Measurements from ENCODE around the gene THRB.

Gene THRB

GRCh38 chr3:24506966-24507775, 12.5 kb upstream of the THRB start:
- H3K27me3 ChIP-seq (ENCODE audit: insufficient read depth, low read length), result no peaks in the 10 kb centered on the region
- no peaks in the 10 kb centered on the region for H3K9me3 ChIP-seq (ENCODE audit: low read length)
- H3K4me1 ChIP-seq (ENCODE audit: insufficient read depth, low read length), result no peaks in the 10 kb centered on the region
- H2AFZ ChIP-seq (ENCODE audit: low read depth, low read length), result no peak overlapping the region
- no peak overlapping the region for H3K4me3 ChIP-seq (ENCODE audit: low read length)
- no peaks in the 10 kb centered on the region for H3K36me3 ChIP-seq (ENCODE audit: insufficient read depth, low read length)

GRCh38 chr3:24505691-24506550, 11.3 kb upstream of the THRB start:
- Histone ChIP-seq H3K9me3 (ENCODE audit: low read length) (no peaks in the 10 kb centered on the region), H3K27me3 (ENCODE audit: insufficient read depth, low read length) (no peaks in the 10 kb centered on the region), H3K4me1 (ENCODE audit: insufficient read depth, low read length) (no peaks in the 10 kb centered on the region), H2AFZ (ENCODE audit: low read depth, low read length) (no peak overlapping the region), H3K4me3 (ENCODE audit: low read length) (no peak overlapping the region), H3K36me3 (ENCODE audit: insufficient read depth, low read length) (no peaks in the 10 kb centered on the region)

- H3K9me3 ChIP-seq (ENCODE audit: low read length), result no peaks in the 10 kb centered on the region
- H3K27me3 ChIP-seq (ENCODE audit: insufficient read depth, low read length), result no peaks in the 10 kb centered on the region
- no peaks in the 10 kb centered on the region for H3K4me1 ChIP-seq (ENCODE audit: insufficient read depth, low read length)
- H2AFZ ChIP-seq (ENCODE audit: low read depth, low read length), result no peak overlapping the region
- no peak overlapping the region for H3K4me3 ChIP-seq (ENCODE audit: low read length)
- no peaks in the 10 kb centered on the region for H3K36me3 ChIP-seq (ENCODE audit: insufficient read depth, low read length)
Measured at GRCh38 chr3:24504772-24505171, 10.1 kb upstream of the THRB start.

- Histone ChIP-seq H3K4me1 (ENCODE audit: insufficient read depth, low read length) (no peaks in the 10 kb centered on the region), H3K36me3 (ENCODE audit: insufficient read depth, low read length) (no peaks in the 10 kb centered on the region), H2AFZ (ENCODE audit: low read depth, low read length) (no peak overlapping the region), H3K9me3 (ENCODE audit: low read length) (no peaks in the 10 kb centered on the region), H3K27me3 (ENCODE audit: insufficient read depth, low read length) (no peaks in the 10 kb centered on the region), H3K4me3 (ENCODE audit: low read length) (no peak overlapping the region)
Measured at GRCh38 chr3:24503616-24504113, 9.0 kb upstream of the THRB start.

- Histone ChIP-seq H3K27me3 (ENCODE audit: insufficient read depth, low read length) (peaks cover 3% of the 10 kb centered on the region), H3K4me3 (ENCODE audit: low read length) (no peak overlapping the region), H3K9me3 (ENCODE audit: low read length) (no peaks in the 10 kb centered on the region), H3K4me1 (ENCODE audit: insufficient read depth, low read length) (peaks cover 3% of the 10 kb centered on the region), H3K36me3 (ENCODE audit: insufficient read depth, low read length) (no peaks in the 10 kb centered on the region), H2AFZ (ENCODE audit: low read depth, low read length) (no peak overlapping the region)
Measured at GRCh38 chr3:24502690-24503089, 8.0 kb upstream of the THRB start.

GRCh38 chr3:24500806-24501205, 6.2 kb upstream of the THRB start:
- H2AFZ ChIP-seq (ENCODE audit: low read depth, low read length), result no peak overlapping the region
- no peak overlapping the region for H3K4me3 ChIP-seq (ENCODE audit: low read length)
- peaks cover 3% of the 10 kb centered on the region for H3K4me1 ChIP-seq (ENCODE audit: insufficient read depth, low read length)
- H3K36me3 ChIP-seq (ENCODE audit: insufficient read depth, low read length), result no peaks in the 10 kb centered on the region
- H3K27me3 ChIP-seq (ENCODE audit: insufficient read depth, low read length), result peaks cover 13% of the 10 kb centered on the region
- H3K9me3 ChIP-seq (ENCODE audit: low read length), result no peaks in the 10 kb centered on the region

GRCh38 chr3:24499991-24500390, 5.3 kb upstream of the THRB start:
- no peak overlapping the region for H3K4me3 ChIP-seq (ENCODE audit: low read length)
- peaks cover 3% of the 10 kb centered on the region for H3K4me1 ChIP-seq (ENCODE audit: insufficient read depth, low read length)
- H3K27me3 ChIP-seq (ENCODE audit: insufficient read depth, low read length), result peaks cover 20% of the 10 kb centered on the region
- no peak overlapping the region for H2AFZ ChIP-seq (ENCODE audit: low read depth, low read length)
- no peaks in the 10 kb centered on the region for H3K36me3 ChIP-seq (ENCODE audit: insufficient read depth, low read length)
- H3K9me3 ChIP-seq (ENCODE audit: low read length), result no peaks in the 10 kb centered on the region

- Histone ChIP-seq H3K27me3 (ENCODE audit: insufficient read depth, low read length) (peaks cover 30% of the 10 kb centered on the region), H3K4me3 (ENCODE audit: low read length) (no peak overlapping the region), H2AFZ (ENCODE audit: low read depth, low read length) (no peak overlapping the region), H3K9me3 (ENCODE audit: low read length) (no peaks in the 10 kb centered on the region), H3K4me1 (ENCODE audit: insufficient read depth, low read length) (peaks cover 10% of the 10 kb centered on the region), H3K36me3 (ENCODE audit: insufficient read depth, low read length) (no peaks in the 10 kb centered on the region)
Measured at GRCh38 chr3:24498796-24499195, 4.1 kb upstream of the THRB start.

- Histone ChIP-seq H3K9me3 (ENCODE audit: low read length) (no peaks in the 10 kb centered on the region), H3K4me3 (ENCODE audit: low read length) (no peak overlapping the region), H3K27me3 (ENCODE audit: insufficient read depth, low read length) (peaks cover 33% of the 10 kb centered on the region), H2AFZ (ENCODE audit: low read depth, low read length) (no peak overlapping the region), H3K4me1 (ENCODE audit: insufficient read depth, low read length) (peaks cover 11% of the 10 kb centered on the region), H3K36me3 (ENCODE audit: insufficient read depth, low read length) (no peaks in the 10 kb centered on the region)
Measured at GRCh38 chr3:24498391-24498790, 3.7 kb upstream of the THRB start.

- Histone ChIP-seq H3K27me3 (ENCODE audit: insufficient read depth, low read length) (peaks cover 37% of the 10 kb centered on the region), H3K36me3 (ENCODE audit: insufficient read depth, low read length) (no peaks in the 10 kb centered on the region), H3K9me3 (ENCODE audit: low read length) (no peaks in the 10 kb centered on the region), H3K4me3 (ENCODE audit: low read length) (no peak overlapping the region), H2AFZ (ENCODE audit: low read depth, low read length) (no peak overlapping the region), H3K4me1 (ENCODE audit: insufficient read depth, low read length) (peaks cover 11% of the 10 kb centered on the region)
Measured at GRCh38 chr3:24497942-24498341, 3.3 kb upstream of the THRB start.

- Histone ChIP-seq H2AFZ (ENCODE audit: low read depth, low read length) (no peak overlapping the region), H3K4me3 (ENCODE audit: low read length) (no peak overlapping the region), H3K36me3 (ENCODE audit: insufficient read depth, low read length) (no peaks in the 10 kb centered on the region), H3K27me3 (ENCODE audit: insufficient read depth, low read length) (peaks cover 47% of the 10 kb centered on the region), H3K4me1 (ENCODE audit: insufficient read depth, low read length) (peaks cover 11% of the 10 kb centered on the region), H3K9me3 (ENCODE audit: low read length) (no peaks in the 10 kb centered on the region)
Measured at GRCh38 chr3:24496529-24497482, 2.2 kb upstream of the THRB start.

GRCh38 chr3:24495326-24495994, 810 bp upstream of the THRB start:
- Histone ChIP-seq H3K36me3 (ENCODE audit: insufficient read depth, low read length) (no peaks in the 10 kb centered on the region), H3K4me1 (ENCODE audit: insufficient read depth, low read length) (peaks cover 11% of the 10 kb centered on the region), H3K4me3 (ENCODE audit: low read length) (no peak overlapping the region), H3K9me3 (ENCODE audit: low read length) (no peaks in the 10 kb centered on the region), H2AFZ (ENCODE audit: low read depth, low read length) (peak overlapping the region; percentile 99), H3K27me3 (ENCODE audit: insufficient read depth, low read length) (peaks cover 47% of the 10 kb centered on the region)

All from neuron (in vitro differentiated cells).